ENCODE measurements around the gene ZBED1.

ZBED1 gene

GRCh38 chrX:2546496-2546895 is 45.7 kb upstream of the ZBED1 start:
- Histone ChIP-seq H3K27me3 (ENCODE audit: insufficient read depth, poor library complexity, severe bottlenecking) (no peaks in the 10 kb centered on the region), H3K4me3 (replicated peaks; ENCODE audit: insufficient read depth, low read length) (no peak overlapping the region), H3K27ac (replicated peaks) (no peak overlapping the region)
- TF ChIP-seq SPI1 (IDR thresholded peaks at IDR 0.05; ENCODE audit: borderline replicate concordance, low read depth) (no peak), POLR2AphosphoS5 (IDR thresholded peaks at IDR 0.05; ENCODE audit: low read depth) (no peak), CTCF (IDR thresholded peaks at IDR 0.05; ENCODE audit: insufficient read depth, low read length) (no peak), REST (IDR thresholded peaks at IDR 0.05; ENCODE audit: insufficient replicate concordance, low read depth) (no peak), GABPA (IDR thresholded peaks at IDR 0.05; ENCODE audit: low read depth) (no peak)
- no peak for DNase-seq (ENCODE audit: low read depth in 1 of 2, low spot score in 1 of 2)

- no peak overlapping the region for H3K27ac ChIP-seq (replicated peaks)
- H3K4me3 ChIP-seq (replicated peaks; ENCODE audit: insufficient read depth, low read length) = no peak overlapping the region
- TF ChIP-seq GABPA (IDR thresholded peaks at IDR 0.05; ENCODE audit: low read depth) = no peak
- no peak for TF ChIP-seq POLR2AphosphoS5 (IDR thresholded peaks at IDR 0.05; ENCODE audit: low read depth)
- no peak for TF ChIP-seq SPI1 (IDR thresholded peaks at IDR 0.05; ENCODE audit: borderline replicate concordance, low read depth)
- no peak for TF ChIP-seq REST (IDR thresholded peaks at IDR 0.05; ENCODE audit: insufficient replicate concordance, low read depth)
- no peak for TF ChIP-seq CTCF (IDR thresholded peaks at IDR 0.05; ENCODE audit: insufficient read depth, low read length)
- H3K27me3 ChIP-seq (ENCODE audit: insufficient read depth, poor library complexity, severe bottlenecking) = no peaks in the 10 kb centered on the region
- DNase-seq (ENCODE audit: low read depth in 1 of 2, low spot score in 1 of 2) = no peak
Observed at GRCh38 chrX:2545144-2545543, 44.4 kb upstream of the ZBED1 start.

GRCh38 chrX:2542826-2543521 is 42.2 kb upstream of the ZBED1 start:
- H3K27ac ChIP-seq (replicated peaks) = no peak overlapping the region
- no peaks in the 10 kb centered on the region for H3K27me3 ChIP-seq (ENCODE audit: insufficient read depth, poor library complexity, severe bottlenecking)
- TF ChIP-seq SPI1 (IDR thresholded peaks at IDR 0.05; ENCODE audit: borderline replicate concordance, low read depth) (no peak), POLR2AphosphoS5 (IDR thresholded peaks at IDR 0.05; ENCODE audit: low read depth) (no peak), GABPA (IDR thresholded peaks at IDR 0.05; ENCODE audit: low read depth) (no peak), REST (IDR thresholded peaks at IDR 0.05; ENCODE audit: insufficient replicate concordance, low read depth) (no peak), CTCF (IDR thresholded peaks at IDR 0.05; ENCODE audit: insufficient read depth, low read length) (no peak)
- H3K4me3 ChIP-seq (replicated peaks; ENCODE audit: insufficient read depth, low read length) = no peak overlapping the region
- no peak for DNase-seq (ENCODE audit: low read depth in 1 of 2, low spot score in 1 of 2)
